ENCODE data around the gene HECW1.

Gene HECW1

DNA sequence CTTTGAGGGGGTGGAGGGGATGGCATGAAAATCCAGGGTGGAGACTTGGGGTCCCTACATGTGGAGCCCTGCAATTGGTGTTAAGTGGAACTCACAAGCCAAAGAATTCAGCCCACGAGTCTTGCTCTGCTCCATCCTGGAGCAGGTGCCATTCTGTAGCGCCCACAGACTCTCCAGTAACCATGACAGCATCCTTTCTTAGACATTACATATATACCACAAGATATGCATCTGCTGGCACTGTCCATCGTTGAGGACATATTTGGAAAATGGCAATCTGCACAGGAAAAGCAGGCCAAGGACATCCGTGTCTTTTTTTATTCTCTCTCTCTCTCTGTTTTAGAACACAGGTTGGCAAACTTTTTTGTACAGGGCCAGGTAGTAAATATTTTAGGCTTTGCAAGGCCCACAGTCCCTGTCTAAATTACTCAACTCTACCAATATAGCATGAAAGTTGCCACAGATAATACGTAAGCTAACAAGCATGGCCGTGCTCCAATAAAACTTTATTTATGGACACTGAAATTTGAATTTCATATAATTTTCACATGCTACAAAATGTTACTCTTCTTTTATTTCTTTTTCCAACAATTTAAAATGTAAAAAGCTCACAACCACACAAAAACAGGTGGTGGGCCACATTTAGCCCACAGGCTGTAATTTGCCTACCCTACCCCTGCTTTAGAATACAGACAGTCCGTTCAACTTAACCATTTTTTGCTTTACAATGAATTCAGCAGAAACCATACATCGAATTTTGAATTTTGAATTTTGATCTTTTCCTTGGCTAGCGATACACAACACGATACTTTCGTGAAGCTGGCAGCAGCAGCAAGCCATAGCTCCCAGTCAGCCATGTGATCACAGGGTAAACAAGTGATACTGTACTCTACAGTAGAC lies 329.0 kb downstream of the HECW1 start:
- TF ChIP-seq EZH2phosphoT487 (IDR thresholded peaks at IDR 0.05; ENCODE audit: borderline replicate concordance) (no peak), CTCF (conservative IDR thresholded peaks at IDR 0.05; ENCODE audit: low read length) (no peak)
- H3K9me2 ChIP-seq (replicated peaks; ENCODE audit: low read depth, low read length), result no peaks in the 10 kb centered on the region
- H3K79me2 ChIP-seq (ENCODE audit: insufficient read depth, low read length), result no peaks in the 10 kb centered on the region
- H3K4me3 ChIP-seq (ENCODE audit: low read length, poor library complexity, severe bottlenecking), result no peak overlapping the region
- no peaks in the 10 kb centered on the region for H3K27me3 ChIP-seq (ENCODE audit: insufficient read depth, low read length, poor library complexity, severe bottlenecking)
- no peaks in the 10 kb centered on the region for H3K9me3 ChIP-seq (ENCODE audit: insufficient read depth, low read depth, low read length)
- no peaks in the 10 kb centered on the region for H3K4me1 ChIP-seq (ENCODE audit: insufficient read depth, low read length, poor library complexity, severe bottlenecking)
- no peak overlapping the region for H3K4me2 ChIP-seq (ENCODE audit: low read depth, low read length, poor library complexity, severe bottlenecking)
- no peak overlapping the region for H3K9ac ChIP-seq (ENCODE audit: low read depth, low read length, poor library complexity, severe bottlenecking)
- no peaks in the 10 kb centered on the region for H3K36me3 ChIP-seq (ENCODE audit: insufficient read depth, low read length)
- no peaks in the 10 kb centered on the region for H3F3A ChIP-seq (ENCODE audit: low read depth)
- H4K20me1 ChIP-seq (ENCODE audit: insufficient read depth, low read length, poor library complexity, severe bottlenecking), result no peaks in the 10 kb centered on the region
- H2AFZ ChIP-seq (ENCODE audit: low read length), result no peak overlapping the region

DNA sequence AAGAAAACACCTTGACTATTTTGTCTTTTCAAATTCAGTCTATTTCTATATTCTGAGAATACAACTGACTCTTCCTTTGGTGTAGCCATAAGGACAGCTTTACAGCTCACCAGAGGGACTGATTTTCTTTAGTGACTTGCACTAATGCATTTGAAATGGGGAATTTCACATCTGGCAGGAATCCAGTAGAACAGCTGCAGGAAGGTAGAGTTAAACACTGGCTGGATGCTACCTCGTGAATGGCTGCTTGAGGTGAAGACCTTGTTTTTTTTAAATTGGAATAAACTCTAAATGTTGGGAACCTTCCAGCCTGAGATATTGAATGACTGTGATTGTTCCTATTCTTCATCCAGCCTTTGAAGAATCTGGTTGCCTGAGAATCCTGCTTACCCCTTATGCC lies 330.9 kb downstream of the HECW1 start:
- Histone ChIP-seq H3K9ac (ENCODE audit: low read depth, low read length, poor library complexity, severe bottlenecking) (no peak overlapping the region), H3F3A (ENCODE audit: low read depth) (no peaks in the 10 kb centered on the region), H3K9me3 (ENCODE audit: insufficient read depth, low read depth, low read length) (no peaks in the 10 kb centered on the region), H2AFZ (ENCODE audit: low read length) (no peak overlapping the region), H4K20me1 (ENCODE audit: insufficient read depth, low read length, poor library complexity, severe bottlenecking) (no peaks in the 10 kb centered on the region), H3K4me2 (ENCODE audit: low read depth, low read length, poor library complexity, severe bottlenecking) (no peak overlapping the region), H3K4me3 (ENCODE audit: low read length, poor library complexity, severe bottlenecking) (no peak overlapping the region), H3K4me1 (ENCODE audit: insufficient read depth, low read length, poor library complexity, severe bottlenecking) (peaks cover 4% of the 10 kb centered on the region), H3K27me3 (ENCODE audit: insufficient read depth, low read length, poor library complexity, severe bottlenecking) (no peaks in the 10 kb centered on the region), H3K36me3 (ENCODE audit: insufficient read depth, low read length) (no peaks in the 10 kb centered on the region), H3K9me2 (replicated peaks; ENCODE audit: low read depth, low read length) (no peaks in the 10 kb centered on the region), H3K79me2 (ENCODE audit: insufficient read depth, low read length) (no peaks in the 10 kb centered on the region)
- TF ChIP-seq CTCF (conservative IDR thresholded peaks at IDR 0.05; ENCODE audit: low read length) (no peak), EZH2phosphoT487 (IDR thresholded peaks at IDR 0.05; ENCODE audit: borderline replicate concordance) (no peak)

- no peak overlapping the region for H2AFZ ChIP-seq (ENCODE audit: low read length)
- H3K4me2 ChIP-seq (ENCODE audit: low read depth, low read length, poor library complexity, severe bottlenecking), result no peak overlapping the region
- no peak overlapping the region for H3K9ac ChIP-seq (ENCODE audit: low read depth, low read length, poor library complexity, severe bottlenecking)
- H3K36me3 ChIP-seq (ENCODE audit: insufficient read depth, low read length), result no peaks in the 10 kb centered on the region
- no peaks in the 10 kb centered on the region for H3K9me2 ChIP-seq (replicated peaks; ENCODE audit: low read depth, low read length)
- no peaks in the 10 kb centered on the region for H3K79me2 ChIP-seq (ENCODE audit: insufficient read depth, low read length)
- H3K27me3 ChIP-seq (ENCODE audit: insufficient read depth, low read length, poor library complexity, severe bottlenecking), result no peaks in the 10 kb centered on the region
- peaks cover 4% of the 10 kb centered on the region for H3K4me1 ChIP-seq (ENCODE audit: insufficient read depth, low read length, poor library complexity, severe bottlenecking)
- no peaks in the 10 kb centered on the region for H4K20me1 ChIP-seq (ENCODE audit: insufficient read depth, low read length, poor library complexity, severe bottlenecking)
- TF ChIP-seq CTCF (conservative IDR thresholded peaks at IDR 0.05; ENCODE audit: low read length) (no peak), EZH2phosphoT487 (IDR thresholded peaks at IDR 0.05; ENCODE audit: borderline replicate concordance) (no peak)
- no peak overlapping the region for H3K4me3 ChIP-seq (ENCODE audit: low read length, poor library complexity, severe bottlenecking)
- no peaks in the 10 kb centered on the region for H3K9me3 ChIP-seq (ENCODE audit: insufficient read depth, low read depth, low read length)
- H3F3A ChIP-seq (ENCODE audit: low read depth), result no peaks in the 10 kb centered on the region
Observed at GRCh38 chr7:43444711-43445578, 332.5 kb downstream of the HECW1 start.
